ENCODE measurements around the gene PCID2. TPM values are rescaled to one million over a fixed set of nuclear protein-coding genes. Genes with fewer than 3 reads are reported as not detected.

Gene PCID2
- total and polyA plus RNA-seq, 2 experiments from 2014 or later: 52.4 to 57.6 TPM

DNA sequence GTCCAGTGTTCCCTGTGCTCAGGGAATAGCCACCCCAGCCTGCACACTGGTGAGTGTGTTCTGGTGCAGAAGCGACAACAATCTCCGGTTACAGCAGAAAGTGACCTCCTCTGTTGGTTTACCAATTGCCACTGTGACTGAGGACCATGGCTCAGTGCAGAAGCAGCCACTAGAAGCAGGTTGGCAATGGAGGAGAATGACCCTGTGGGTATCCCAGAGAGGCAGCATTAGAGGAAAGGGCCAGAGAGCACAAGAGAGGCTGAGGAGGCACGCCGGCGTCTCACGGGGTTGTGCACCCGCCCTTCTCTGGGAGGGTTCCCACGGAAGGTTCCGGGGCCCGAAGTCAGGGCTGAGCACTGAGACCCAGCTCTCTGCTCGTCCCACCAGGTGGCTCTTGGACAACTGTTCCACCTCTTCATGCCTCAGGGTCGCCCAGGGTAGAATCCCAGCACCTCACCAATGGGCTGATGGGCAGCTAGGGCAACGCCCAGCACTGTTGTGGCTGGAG lies 36.0 kb downstream of the PCID2 start:
- Histone ChIP-seq H3K36me3 (peaks cover 9% of the 10 kb centered on the region), H3K4me1 (ENCODE audit: low read depth) (no peaks in the 10 kb centered on the region), H3K27me3 (no peaks in the 10 kb centered on the region)

DNA sequence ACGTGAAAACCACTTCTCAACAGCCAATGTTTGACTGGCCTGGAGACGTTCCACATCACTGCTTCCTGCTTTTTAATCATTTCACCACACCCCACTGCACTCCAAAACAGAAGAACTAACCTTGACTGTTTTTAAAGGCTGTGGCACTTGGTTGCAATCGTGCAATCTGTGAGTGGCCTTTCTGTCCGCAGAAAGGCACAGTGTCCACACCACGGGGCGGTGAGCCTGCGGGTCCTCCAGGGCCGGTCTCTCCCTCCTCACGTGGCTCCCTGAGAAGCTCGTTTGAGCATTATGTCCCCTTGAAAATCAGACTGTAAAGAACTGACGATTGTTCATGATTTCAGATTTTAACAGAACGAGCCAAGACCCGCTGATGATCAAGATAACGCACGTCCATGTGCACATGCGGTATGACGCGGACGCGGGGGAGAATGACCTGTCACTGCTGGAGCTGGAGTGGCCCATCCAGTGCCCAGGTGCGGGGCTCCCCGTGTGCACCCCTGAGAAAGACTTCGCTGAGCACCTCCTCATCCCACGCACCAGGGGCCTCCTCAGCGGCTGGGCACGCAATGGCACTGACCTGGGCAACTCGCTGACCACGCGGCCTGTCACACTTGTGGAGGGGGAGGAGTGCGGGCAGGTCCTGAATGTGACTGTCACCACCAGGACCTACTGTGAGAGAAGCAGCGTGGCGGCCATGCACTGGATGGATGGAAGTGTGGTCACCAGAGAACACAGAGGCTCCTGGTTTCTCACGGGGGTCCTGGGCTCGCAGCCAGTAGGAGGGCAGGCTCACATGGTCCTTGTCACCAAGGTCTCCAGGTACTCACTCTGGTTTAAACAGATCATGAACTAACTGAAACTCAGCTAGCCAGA lies 37.0 kb downstream of the PCID2 start:
- H3K36me3 ChIP-seq: peaks cover 6% of the 10 kb centered on the region
- H3K27me3 ChIP-seq: no peaks in the 10 kb centered on the region
- no peak overlapping the region for H3K4me3 ChIP-seq
- TF ChIP-seq, protein P1, sequence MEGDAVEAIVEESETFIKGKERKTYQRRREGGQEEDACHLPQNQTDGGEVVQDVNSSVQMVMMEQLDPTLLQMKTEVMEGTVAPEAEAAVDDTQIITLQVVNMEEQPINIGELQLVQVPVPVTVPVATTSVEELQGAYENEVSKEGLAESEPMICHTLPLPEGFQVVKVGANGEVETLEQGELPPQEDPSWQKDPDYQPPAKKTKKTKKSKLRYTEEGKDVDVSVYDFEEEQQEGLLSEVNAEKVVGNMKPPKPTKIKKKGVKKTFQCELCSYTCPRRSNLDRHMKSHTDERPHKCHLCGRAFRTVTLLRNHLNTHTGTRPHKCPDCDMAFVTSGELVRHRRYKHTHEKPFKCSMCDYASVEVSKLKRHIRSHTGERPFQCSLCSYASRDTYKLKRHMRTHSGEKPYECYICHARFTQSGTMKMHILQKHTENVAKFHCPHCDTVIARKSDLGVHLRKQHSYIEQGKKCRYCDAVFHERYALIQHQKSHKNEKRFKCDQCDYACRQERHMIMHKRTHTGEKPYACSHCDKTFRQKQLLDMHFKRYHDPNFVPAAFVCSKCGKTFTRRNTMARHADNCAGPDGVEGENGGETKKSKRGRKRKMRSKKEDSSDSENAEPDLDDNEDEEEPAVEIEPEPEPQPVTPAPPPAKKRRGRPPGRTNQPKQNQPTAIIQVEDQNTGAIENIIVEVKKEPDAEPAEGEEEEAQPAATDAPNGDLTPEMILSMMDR (IDR thresholded peaks at IDR 0.05; ENCODE audit: low read depth, low read length): no peak
- no peak overlapping the region for H3K27ac ChIP-seq
- H3K9me3 ChIP-seq (ENCODE audit: low read depth): no peaks in the 10 kb centered on the region
- DNase-seq (ENCODE audit: low read depth in 1 of 2, low spot score in 1 of 2): no peak
- no peaks in the 10 kb centered on the region for H3K4me1 ChIP-seq (ENCODE audit: low read depth)

More for the DNA sequence above, 36.0 kb downstream of the PCID2 start:
- Histone ChIP-seq H3K27ac (no peak overlapping the region), H3K9me3 (ENCODE audit: low read depth) (no peaks in the 10 kb centered on the region), H3K4me3 (no peak overlapping the region)
- TF ChIP-seq, protein P1 (IDR thresholded peaks at IDR 0.05; ENCODE audit: low read depth, low read length): no peak
- DNase-seq (ENCODE audit: low read depth in 1 of 2, low spot score in 1 of 2): no peak

- Histone ChIP-seq H3K4me3 (no peak overlapping the region), H3K27ac (no peak overlapping the region), H3K4me1 (ENCODE audit: low read depth) (no peaks in the 10 kb centered on the region), H3K9me3 (ENCODE audit: low read depth) (no peaks in the 10 kb centered on the region), H3K27me3 (no peaks in the 10 kb centered on the region), H3K36me3 (peaks cover 6% of the 10 kb centered on the region)
- DNase-seq (ENCODE audit: low read depth in 1 of 2, low spot score in 1 of 2): no peak
- TF ChIP-seq, protein P1 (IDR thresholded peaks at IDR 0.05; ENCODE audit: low read depth, low read length): no peak
Observed at GRCh38 chr13:113170511-113170910, 38.0 kb downstream of the PCID2 start.

DNA sequence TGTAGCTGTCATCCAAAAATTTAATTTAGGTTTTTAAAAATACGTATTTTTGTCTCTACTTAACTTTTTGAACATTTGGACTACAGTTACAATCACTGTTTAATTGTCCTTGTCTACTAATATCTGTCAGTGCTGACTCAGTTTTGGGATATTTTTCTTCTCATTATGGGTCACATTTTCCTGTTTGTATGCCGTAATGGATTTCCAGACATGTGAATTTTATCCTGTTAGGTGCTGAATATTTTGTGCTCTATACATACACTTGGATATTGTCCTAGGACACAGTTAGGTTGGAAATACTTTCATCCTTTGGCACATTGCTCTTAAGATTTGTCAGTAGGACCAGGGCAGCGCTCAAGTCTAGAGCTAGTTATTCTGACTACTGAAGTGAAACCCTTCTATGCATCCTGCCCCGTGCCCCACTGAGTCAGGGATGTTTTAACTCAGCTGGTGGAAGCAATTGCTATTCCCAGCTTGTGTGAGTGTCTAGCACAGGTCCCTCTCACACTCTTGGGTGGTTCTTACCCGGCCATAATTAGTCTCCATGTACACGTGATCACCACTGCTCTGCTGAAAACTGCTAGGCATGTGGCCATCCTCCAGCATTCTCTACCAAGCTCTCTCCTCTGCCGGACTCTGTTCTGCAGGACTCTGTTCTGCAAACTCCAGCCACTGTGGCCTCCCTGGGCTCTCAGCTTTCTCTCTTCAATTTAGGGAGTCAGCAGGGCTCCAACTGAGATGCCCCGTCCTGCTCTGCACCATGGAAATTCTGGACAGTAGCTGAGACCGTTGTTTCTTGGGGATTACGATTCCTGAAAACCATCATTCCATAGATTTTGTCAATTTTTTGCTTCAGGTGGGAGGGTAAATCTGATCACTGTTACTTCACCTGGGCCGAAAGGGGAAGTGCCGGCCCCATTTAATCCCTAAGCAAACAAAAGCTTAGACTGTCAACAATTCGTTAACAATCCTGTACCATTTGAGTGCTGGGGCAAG lies 38.9 kb downstream of the PCID2 start:
- no peaks in the 10 kb centered on the region for H3K27me3 ChIP-seq
- H3K4me3 ChIP-seq: no peak overlapping the region
- TF ChIP-seq, protein P1 (IDR thresholded peaks at IDR 0.05; ENCODE audit: low read depth, low read length): no peak
- H3K4me1 ChIP-seq (ENCODE audit: low read depth): no peaks in the 10 kb centered on the region
- H3K36me3 ChIP-seq: peaks cover 1% of the 10 kb centered on the region
- no peaks in the 10 kb centered on the region for H3K9me3 ChIP-seq (ENCODE audit: low read depth)
- H3K27ac ChIP-seq: no peak overlapping the region
- no peak for DNase-seq (ENCODE audit: low read depth in 1 of 2, low spot score in 1 of 2)

GRCh38 chr13:113168211-113168610 lies 40.3 kb downstream of the PCID2 start:
- TF ChIP-seq, protein P1 (IDR thresholded peaks at IDR 0.05; ENCODE audit: low read depth, low read length): no peak
- H3K27ac ChIP-seq: no peak overlapping the region
- H3K9me3 ChIP-seq (ENCODE audit: low read depth): no peaks in the 10 kb centered on the region
- peaks cover 2% of the 10 kb centered on the region for H3K27me3 ChIP-seq
- DNase-seq (ENCODE audit: low read depth in 1 of 2, low spot score in 1 of 2): no peak
- H3K36me3 ChIP-seq: no peaks in the 10 kb centered on the region
- no peaks in the 10 kb centered on the region for H3K4me1 ChIP-seq (ENCODE audit: low read depth)
- no peak overlapping the region for H3K4me3 ChIP-seq

All from cardiac muscle cell (in vitro differentiated cells and primary cell).